Left kidney (tissue), 2 donors: ENCODE data around the gene PLA2G3. TPM values are rescaled to one million over a fixed set of nuclear protein-coding genes. Genes with fewer than 3 reads are reported as not detected.

Experiments
- DNase-seq: peaks from one replicate; pipeline ENCODE4 v3.0.0-alpha.2; 2013
- polyA plus RNA-seq: library from polyadenylated mRNA; unstranded; fragments of 120-200 nt; gene quantifications from one replicate; pipeline ENCODE4 v1.2.1, GENCODE V29; 2013; ENCODE audit not compliant: insufficient read length

PLA2G3 gene
- polyA plus RNA-seq, 1 donor = 0.18 TPM

GRCh38 chr22:31148488-31148887 is 8.2 kb upstream of the PLA2G3 start:
- no peak for DNase-seq

GRCh38 chr22:31144223-31144622 is 3.9 kb upstream of the PLA2G3 start:
- DNase-seq = no peak

- DNase-seq = no peak
Observed at GRCh38 chr22:31143537-31143936, 3.2 kb upstream of the PLA2G3 start.

DNA sequence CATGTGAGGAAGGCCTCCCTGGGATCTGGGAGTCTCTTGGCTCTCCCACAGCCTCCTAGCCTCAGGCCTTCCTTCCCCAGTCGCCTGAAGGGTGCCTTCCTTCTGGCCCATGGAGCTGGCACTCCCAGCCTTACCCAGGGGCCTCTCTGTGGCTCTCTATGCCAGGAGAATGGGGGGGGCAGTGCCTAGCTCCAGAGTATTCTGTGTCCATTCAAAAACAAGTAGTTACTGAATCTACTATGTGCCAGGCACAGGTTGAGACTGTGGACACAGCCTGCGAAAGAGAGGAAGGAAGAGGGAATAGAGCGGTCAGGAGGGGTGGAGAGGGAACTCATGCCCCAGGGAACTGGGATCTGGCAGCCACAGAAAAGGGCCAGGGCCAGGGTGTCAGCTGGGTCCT is 2.7 kb upstream of the PLA2G3 start:
- DNase-seq = no peak

- no peak for DNase-seq
Observed at GRCh38 chr22:31142285-31142684, 2.0 kb upstream of the PLA2G3 start.

DNA sequence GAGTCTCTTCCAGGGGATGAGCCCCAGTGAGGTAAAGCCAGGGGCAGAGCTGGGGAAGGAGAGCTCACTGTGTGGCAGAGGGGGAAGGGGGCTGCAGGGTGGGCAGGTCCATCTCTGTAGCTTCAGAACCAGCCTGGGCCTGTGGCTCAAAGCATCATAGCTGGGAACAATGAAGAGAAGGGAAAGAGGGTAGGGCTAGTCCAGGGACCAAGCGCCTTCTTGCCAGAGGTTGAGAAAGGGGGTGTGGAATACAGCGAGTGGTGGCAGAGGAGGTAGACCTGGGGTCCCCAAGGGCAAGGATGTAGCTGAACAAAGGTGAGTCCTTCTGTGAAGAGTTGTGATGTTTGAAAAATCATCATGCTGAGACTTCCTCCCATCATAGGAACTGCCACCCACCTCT is 1.2 kb upstream of the PLA2G3 start:
- DNase-seq = no peak

GRCh38 chr22:31140746-31141145 is 438 bp upstream of the PLA2G3 start:
- no peak for DNase-seq

- no peak for DNase-seq
Observed at GRCh38 chr22:31139066-31139465, 1.2 kb downstream of the PLA2G3 start.

GRCh38 chr22:31138126-31138525 is 2.2 kb downstream of the PLA2G3 start:
- DNase-seq = no peak

DNA sequence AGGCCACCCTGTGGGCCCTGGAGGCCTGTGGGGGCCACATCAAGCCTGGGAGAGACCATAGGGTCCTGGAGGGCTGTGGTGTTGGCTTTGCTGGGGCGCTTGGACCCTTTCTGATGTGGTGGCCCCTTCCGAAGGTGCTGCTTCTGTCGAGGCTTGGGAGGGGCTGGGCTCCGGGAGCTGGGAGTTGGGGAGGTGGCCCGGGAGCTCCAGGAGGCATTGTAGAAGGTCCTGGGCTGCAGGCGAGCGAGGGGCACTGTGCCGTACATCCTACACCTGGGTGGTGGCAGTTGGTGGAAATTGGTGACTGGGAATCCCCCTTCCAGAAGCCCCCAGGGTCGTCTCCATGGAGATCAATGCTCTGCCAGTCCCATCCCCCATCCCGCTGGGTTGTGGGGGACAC is 2.6 kb downstream of the PLA2G3 start:
- no peak for DNase-seq

- no peak for DNase-seq
Observed at GRCh38 chr22:31136711-31137110, 3.6 kb downstream of the PLA2G3 start.

DNA sequence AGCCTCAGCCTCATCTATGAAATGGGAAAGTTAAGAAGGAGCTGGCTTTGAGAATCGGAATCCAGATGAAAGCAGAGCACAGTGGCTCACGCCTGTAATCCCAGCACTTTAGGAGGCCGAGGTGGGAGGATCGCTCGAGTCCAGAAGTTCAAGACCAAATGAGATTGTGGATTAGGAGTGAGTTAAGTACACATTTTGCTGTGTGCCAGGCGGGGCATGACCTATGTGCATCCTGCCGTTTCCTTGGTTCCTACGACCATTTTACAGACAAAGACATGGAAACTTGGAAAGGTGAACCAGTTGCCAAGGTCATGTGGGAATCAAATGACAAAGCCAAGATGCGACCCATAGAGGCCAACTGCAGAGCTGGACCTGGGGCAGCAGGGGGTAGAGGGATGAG is 4.2 kb downstream of the PLA2G3 start:
- DNase-seq = no peak

DNA sequence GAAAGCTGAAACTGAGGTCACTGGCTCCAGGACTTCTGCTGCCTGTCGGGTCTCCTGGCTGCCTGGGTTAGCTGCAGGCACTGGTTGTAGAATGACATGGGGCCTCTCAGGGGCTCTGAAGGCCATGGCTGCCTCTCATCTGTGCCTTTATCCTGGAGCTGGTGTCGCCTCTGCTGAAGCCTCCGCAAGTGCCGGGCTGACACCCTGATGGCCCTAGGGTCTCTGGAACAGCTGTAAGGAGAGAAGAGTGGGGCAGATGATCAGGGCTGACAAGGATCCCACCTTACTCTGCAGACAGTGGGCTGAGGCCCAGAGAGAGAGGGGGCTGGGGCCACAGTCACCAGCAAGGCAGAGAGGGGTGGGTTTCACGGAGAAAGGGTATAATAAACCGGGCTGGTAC is 4.6 kb downstream of the PLA2G3 start:
- DNase-seq = no peak

- DNase-seq = no peak
Observed at GRCh38 chr22:31134688-31135087, 5.6 kb downstream of the PLA2G3 start.

GRCh38 chr22:31133911-31134310 is 6.4 kb downstream of the PLA2G3 start:
- no peak for DNase-seq

DNA sequence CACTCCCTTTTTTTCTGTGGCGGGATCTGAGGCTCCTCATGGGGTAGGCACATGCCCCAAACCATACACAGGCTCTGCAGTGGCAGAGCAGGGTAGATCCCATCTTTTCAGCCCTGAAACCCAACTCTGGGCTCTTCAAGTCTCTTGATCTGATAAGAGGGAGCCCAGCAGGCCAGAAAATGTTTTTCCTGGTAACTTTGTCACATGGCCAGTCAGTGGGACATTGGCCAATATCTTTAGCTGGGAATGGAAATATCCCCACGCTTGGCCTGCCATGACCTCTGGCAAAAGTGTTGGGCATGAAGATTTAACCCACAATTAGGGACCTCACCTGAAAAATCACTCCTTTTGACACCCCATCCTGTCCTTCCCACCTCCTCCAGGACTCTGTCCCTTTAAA is 9.4 kb downstream of the PLA2G3 start:
- no peak for DNase-seq

GRCh38 chr22:31128156-31128555 is 12.2 kb downstream of the PLA2G3 start:
- no peak for DNase-seq

GRCh38 chr22:31127181-31127772 is 13.0 kb downstream of the PLA2G3 start:
- DNase-seq = no peak

GRCh38 chr22:31126869-31127175 is 13.5 kb downstream of the PLA2G3 start:
- no peak for DNase-seq

- DNase-seq = no peak
Observed at GRCh38 chr22:31126128-31126868, 14.0 kb downstream of the PLA2G3 start.

GRCh38 chr22:31125521-31126117 is 14.7 kb downstream of the PLA2G3 start:
- no peak for DNase-seq

GRCh38 chr22:31124811-31125465 is 15.4 kb downstream of the PLA2G3 start:
- no peak for DNase-seq

GRCh38 chr22:31124290-31124689 is 16.0 kb downstream of the PLA2G3 start:
- DNase-seq = no peak

GRCh38 chr22:31123292-31123602 is 17.1 kb downstream of the PLA2G3 start:
- DNase-seq = no peak
